Measurements from ENCODE around the gene NLE1. TPM values are rescaled to one million over a fixed set of nuclear protein-coding genes. Genes with fewer than 3 reads are reported as not detected.

The NLE1 gene
- polyA plus RNA-seq, 1 donor (not counting 4 experiments of a cell fraction or from before 2014, with no cell fraction given), result 13.5 TPM

DNA sequence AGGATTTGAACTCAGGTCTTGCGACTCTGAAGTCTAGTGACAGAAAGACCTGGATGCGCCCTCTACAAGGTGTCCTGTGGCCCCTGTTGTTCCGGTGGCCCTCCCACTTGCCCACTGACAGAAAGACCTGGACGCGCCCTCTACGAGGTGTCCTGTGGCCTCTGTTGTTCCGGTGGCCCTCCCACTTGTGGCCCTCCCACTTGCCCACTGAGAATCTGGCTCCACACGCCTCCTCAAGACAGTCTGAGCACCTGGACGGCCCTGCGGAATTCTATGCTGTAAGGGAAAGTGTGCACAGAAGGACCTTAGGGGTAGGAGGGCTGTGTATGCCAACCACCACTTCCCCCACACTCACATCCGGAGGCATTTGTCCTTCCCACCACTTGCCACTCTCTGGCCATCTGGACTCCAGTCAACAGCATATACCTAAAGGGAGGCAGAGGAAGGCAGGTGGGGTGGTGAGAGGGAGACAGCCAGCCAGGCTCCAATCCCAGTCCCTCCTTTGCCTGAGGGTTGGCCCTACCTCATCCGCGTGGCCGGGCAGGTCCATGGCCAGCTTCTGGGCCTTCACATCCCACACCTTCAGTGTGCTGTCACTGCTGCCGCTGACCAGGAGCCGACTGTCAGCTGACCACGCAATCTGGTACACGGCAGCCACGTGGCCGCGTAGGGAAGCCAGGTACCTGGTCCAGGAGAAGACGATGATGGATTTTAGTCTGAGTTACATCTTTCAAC lies 9.1 kb downstream of the NLE1 start:
- no peaks in the 10 kb centered on the region for H3K27me3 ChIP-seq (ENCODE audit: control insufficient read depth, extremely low read depth, insufficient read depth, low read length)
- H3K4me1 ChIP-seq (ENCODE audit: control insufficient read depth, extremely low read depth, insufficient read depth, low read length), result no peaks in the 10 kb centered on the region
- H3K4me3 ChIP-seq (ENCODE audit: control insufficient read depth in 2 of 3, extremely low read depth in 1 of 3, insufficient read depth in 2 of 3, low read depth in 1 of 3, low read length in 3 of 3), result no peak overlapping the region
- no peak overlapping the region for H3K9ac ChIP-seq (ENCODE audit: control insufficient read depth, extremely low read depth, insufficient read depth, low read length)
- FAIRE-seq (no peak), DNase-seq (ENCODE audit: low read depth, low spot score) (no peak)
- no peak overlapping the region for H3K27ac ChIP-seq (ENCODE audit: control insufficient read depth, insufficient read depth, low read length)
- no peaks in the 10 kb centered on the region for H3K9me3 ChIP-seq (ENCODE audit: control insufficient read depth, low read depth, low read length)
- peaks cover 3% of the 10 kb centered on the region for H3K79me2 ChIP-seq (ENCODE audit: control insufficient read depth, insufficient read depth, low read length)
- H2AFZ ChIP-seq (ENCODE audit: control insufficient read depth, low read length), result no peak overlapping the region
- no peaks in the 10 kb centered on the region for H4K20me1 ChIP-seq (ENCODE audit: control insufficient read depth, extremely low read depth, insufficient read depth, low read length)
- peaks cover 29 to 57% of the 10 kb centered on the region in 2 experiments for H3K36me3 ChIP-seq (ENCODE audit: control insufficient read depth in 2 of 2, extremely low read depth in 1 of 2, insufficient read depth in 2 of 2, low read length in 2 of 2)
- dilution Hi-C loops (cut with MboI; ENCODE audit: extremely low pct_ligation_motif_present, low sequenced_read_pairs), result no loop called here
- H3K4me2 ChIP-seq (ENCODE audit: control insufficient read depth, extremely low read depth, insufficient read depth, low read depth, low read length), result no peak overlapping the region
- TF ChIP-seq, protein P1, sequence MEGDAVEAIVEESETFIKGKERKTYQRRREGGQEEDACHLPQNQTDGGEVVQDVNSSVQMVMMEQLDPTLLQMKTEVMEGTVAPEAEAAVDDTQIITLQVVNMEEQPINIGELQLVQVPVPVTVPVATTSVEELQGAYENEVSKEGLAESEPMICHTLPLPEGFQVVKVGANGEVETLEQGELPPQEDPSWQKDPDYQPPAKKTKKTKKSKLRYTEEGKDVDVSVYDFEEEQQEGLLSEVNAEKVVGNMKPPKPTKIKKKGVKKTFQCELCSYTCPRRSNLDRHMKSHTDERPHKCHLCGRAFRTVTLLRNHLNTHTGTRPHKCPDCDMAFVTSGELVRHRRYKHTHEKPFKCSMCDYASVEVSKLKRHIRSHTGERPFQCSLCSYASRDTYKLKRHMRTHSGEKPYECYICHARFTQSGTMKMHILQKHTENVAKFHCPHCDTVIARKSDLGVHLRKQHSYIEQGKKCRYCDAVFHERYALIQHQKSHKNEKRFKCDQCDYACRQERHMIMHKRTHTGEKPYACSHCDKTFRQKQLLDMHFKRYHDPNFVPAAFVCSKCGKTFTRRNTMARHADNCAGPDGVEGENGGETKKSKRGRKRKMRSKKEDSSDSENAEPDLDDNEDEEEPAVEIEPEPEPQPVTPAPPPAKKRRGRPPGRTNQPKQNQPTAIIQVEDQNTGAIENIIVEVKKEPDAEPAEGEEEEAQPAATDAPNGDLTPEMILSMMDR (optimal IDR thresholded peaks at IDR 0.05 in 1 of 3, IDR thresholded peaks at IDR 0.05 in 1 of 3, conservative IDR thresholded peaks at IDR 0.05 in 1 of 3; ENCODE audit: extremely low read depth in 1 of 3, insufficient read depth in 2 of 3, low read length in 3 of 3), result no peak
- no peak for TF ChIP-seq EZH2 (IDR thresholded peaks at IDR 0.05; ENCODE audit: low read length)
- peaks cover 2% of the 10 kb centered on the region for H3K9me1 ChIP-seq (ENCODE audit: control insufficient read depth, extremely low read depth, insufficient read depth, low read length)

DNA sequence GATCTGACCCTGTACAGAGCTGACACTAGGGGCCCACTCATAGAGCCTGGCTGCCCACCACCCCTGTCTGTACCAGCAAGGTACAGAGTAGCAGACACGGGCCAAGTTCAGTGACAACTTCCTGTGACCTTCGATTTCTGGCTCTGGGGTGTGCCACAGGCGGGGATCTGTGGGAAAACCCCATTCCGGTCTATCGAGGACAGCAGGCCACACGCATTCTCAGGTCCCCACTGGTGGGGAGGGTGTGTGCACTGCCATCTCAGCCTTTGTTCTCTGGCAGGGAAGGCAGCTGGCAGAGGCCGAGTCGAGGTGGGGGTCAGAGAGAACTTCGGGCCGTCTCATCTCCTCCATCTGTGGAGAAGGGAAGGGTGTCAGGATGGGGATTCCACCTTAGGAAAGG lies 10.0 kb downstream of the NLE1 start:
- DNase-seq (ENCODE audit: low read depth, low spot score), result no peak
- Histone ChIP-seq H3K4me1 (ENCODE audit: control insufficient read depth, extremely low read depth, insufficient read depth, low read length) (no peaks in the 10 kb centered on the region), H3K27me3 (ENCODE audit: control insufficient read depth, extremely low read depth, insufficient read depth, low read length) (no peaks in the 10 kb centered on the region), H3K9me3 (ENCODE audit: control insufficient read depth, low read depth, low read length) (no peaks in the 10 kb centered on the region), H2AFZ (ENCODE audit: control insufficient read depth, low read length) (no peak overlapping the region), H3K79me2 (ENCODE audit: control insufficient read depth, insufficient read depth, low read length) (no peaks in the 10 kb centered on the region), H3K9me1 (ENCODE audit: control insufficient read depth, extremely low read depth, insufficient read depth, low read length) (peaks cover 2% of the 10 kb centered on the region), H4K20me1 (ENCODE audit: control insufficient read depth, extremely low read depth, insufficient read depth, low read length) (no peaks in the 10 kb centered on the region), H3K9ac (ENCODE audit: control insufficient read depth, extremely low read depth, insufficient read depth, low read length) (no peak overlapping the region), H3K36me3 (ENCODE audit: control insufficient read depth in 2 of 2, extremely low read depth in 1 of 2, insufficient read depth in 2 of 2, low read length in 2 of 2) (peaks cover 21 to 50% of the 10 kb centered on the region in 2 experiments), H3K27ac (ENCODE audit: control insufficient read depth, insufficient read depth, low read length) (no peak overlapping the region), H3K4me3 (ENCODE audit: control insufficient read depth in 2 of 3, extremely low read depth in 1 of 3, insufficient read depth in 2 of 3, low read depth in 1 of 3, low read length in 3 of 3) (no peak overlapping the region), H3K4me2 (ENCODE audit: control insufficient read depth, extremely low read depth, insufficient read depth, low read depth, low read length) (no peak overlapping the region)
- TF ChIP-seq, protein P1 (optimal IDR thresholded peaks at IDR 0.05 in 1 of 3, IDR thresholded peaks at IDR 0.05 in 1 of 3, conservative IDR thresholded peaks at IDR 0.05 in 1 of 3; ENCODE audit: extremely low read depth in 1 of 3, insufficient read depth in 2 of 3, low read length in 3 of 3), result no peak
- TF ChIP-seq EZH2 (IDR thresholded peaks at IDR 0.05; ENCODE audit: low read length), result no peak
- dilution Hi-C loops (cut with MboI; ENCODE audit: extremely low pct_ligation_motif_present, low sequenced_read_pairs), result no loop called here
- no peak for FAIRE-seq
